Measurements from ENCODE around the gene RREB1.
A peak's percentile ranks its signal among the peaks of the same experiment; 100 is the strongest.

Gene RREB1

GRCh38 chr6:7230956-7231713, 123.4 kb downstream of the RREB1 start:
- no peak for DNase-seq

GRCh38 chr6:7232351-7232750, 124.6 kb downstream of the RREB1 start:
- no peak for DNase-seq

GRCh38 chr6:7234547-7234946, 126.8 kb downstream of the RREB1 start:
- DNase-seq: no peak

GRCh38 chr6:7235712-7236305, 128.0 kb downstream of the RREB1 start:
- no peak for DNase-seq

DNA sequence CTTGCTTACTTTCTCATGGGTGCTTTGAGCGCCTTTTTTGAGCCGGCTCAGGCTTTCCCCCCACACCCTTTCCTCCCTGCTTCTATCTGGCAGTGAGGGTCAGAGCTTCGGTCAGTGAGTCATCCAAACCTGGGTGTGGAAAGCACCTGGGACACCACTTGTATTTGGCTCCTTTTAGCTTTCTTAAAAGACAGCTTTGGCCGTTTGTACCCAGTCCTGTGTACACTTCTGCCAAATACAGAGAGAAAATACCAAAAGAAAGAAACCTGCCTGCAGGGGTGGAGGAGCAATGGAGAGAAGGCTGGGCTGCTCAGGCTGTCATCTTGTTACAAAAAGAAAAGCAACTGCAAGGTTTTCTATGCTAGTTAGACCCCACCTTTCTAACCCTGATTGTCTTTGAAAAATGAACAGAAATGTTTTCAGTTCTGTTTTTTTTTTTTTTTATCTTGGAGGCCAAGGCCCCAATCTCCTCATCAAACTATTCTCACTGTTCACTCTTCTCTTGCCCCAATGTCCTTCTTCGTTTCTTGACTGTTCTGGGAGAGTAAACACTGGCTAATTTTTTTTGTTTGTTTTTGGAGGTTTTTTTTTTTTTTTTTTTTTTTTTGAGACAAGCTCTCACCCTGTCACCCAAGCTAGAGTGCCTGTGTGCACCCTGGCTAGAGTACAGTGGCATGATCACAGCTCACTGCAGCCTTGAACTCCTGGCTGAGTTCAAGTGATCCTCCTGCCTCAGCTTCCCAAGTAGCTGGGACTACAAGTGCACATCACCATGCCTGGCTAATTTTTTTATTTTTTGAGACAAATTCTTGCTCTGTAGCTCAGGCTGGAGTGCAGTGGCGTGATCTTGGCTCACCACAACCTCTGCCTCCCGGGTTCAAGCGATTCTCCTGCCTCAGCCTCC, 128.8 kb downstream of the RREB1 start:
- no peak for DNase-seq

DNA sequence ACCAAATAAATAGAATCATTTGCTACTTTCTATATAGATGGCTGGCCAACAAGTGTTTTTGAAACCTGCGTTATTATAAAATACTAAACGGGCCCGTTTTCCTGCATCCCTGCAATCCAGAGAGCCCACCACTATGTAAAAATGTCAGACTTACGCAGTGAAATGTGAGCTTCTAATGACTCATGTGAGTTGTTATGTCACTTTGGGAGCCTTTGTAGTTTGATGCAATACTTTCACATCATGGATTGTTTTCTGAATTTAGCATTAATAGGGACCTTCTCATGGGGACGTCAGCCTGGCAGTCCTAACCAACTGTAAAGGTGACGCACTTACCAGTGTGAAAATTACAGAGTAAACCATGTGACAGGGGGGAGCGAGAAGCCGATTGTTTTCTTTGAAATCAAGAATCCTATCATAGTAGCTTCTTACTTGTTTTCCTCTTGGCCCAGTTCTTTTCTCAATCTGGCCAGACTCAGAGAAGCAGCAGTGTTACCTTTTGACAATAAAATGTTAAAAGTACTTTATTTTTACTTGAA, 130.0 kb downstream of the RREB1 start:
- DNase-seq: no peak

DNA sequence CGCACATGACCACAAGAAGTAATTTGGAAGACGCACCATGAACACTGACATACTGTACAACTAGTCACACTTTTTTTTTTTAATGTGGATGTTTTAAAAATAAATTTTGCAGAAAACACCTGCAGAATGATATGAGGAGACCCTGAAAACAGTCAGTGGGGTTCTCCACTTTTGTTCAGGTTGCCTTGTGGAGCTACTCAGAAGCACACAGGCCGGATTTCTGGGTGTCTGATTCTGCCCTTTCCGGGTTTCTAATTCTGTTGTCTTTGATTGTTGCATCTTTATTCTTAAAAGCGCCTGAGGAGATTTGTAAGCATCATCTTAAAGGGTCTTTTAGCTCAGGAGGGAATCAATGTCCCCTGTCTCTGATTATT, 130.8 kb downstream of the RREB1 start:
- DNase-seq: no peak

GRCh38 chr6:7238900-7239589, 131.3 kb downstream of the RREB1 start:
- DNase-seq: peak; percentile 71

DNA sequence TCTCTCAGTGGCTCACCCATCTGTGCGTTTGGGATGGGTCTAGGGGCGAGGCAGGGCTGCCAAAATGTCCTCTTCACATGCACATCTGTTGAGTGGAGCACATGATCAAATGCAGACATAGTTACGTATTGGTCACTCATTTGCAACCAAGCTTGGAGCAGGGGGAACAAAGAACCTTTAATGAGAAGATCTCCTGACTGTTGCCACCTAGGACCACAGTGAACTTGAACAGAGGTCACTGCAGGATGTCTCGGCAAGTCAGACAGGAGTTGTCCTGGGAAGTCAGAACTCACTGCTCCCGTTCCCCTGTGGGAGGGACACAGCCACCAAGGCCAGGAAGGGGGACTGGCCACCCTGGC, 131.8 kb downstream of the RREB1 start:
- DNase-seq: no peak

DNA sequence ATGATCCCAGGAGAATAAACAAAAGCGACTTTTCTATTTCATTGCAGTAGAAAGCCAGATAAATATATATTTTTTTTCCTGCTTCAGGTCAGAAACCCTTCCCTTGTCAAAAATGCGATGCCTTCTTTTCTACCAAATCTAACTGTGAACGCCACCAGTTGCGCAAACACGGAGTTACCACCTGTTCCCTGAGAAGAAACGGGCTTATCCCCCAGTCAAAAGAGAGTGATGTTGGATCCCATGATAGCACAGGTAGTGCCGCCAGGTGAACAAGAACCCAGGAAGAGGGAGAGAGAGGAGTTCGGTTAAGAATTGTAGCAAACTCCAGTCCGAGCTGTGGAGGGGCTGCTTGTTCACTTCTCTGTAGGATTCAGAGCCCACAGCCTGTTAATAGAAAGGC, 132.6 kb downstream of the RREB1 start:
- DNase-seq: no peak

DNA sequence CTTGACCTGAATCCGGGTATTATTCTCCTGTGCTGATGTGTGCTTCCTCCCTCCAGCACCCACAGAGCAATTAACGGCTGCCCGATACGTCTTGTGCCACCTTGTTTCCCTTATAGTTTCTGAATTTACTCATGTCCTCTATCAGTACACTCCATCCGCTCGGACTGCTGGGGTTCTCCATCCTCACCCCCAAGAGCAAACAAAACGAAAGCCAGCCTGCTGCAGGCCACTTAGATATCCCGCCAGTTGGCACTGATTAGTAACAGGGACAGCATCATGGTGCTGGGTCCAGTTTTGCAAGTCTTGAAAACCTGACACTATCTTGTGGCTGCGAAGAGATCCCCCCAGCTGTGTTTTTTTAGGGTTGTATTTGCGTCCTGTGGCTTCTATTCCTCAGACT, 133.4 kb downstream of the RREB1 start:
- no peak for DNase-seq

DNA sequence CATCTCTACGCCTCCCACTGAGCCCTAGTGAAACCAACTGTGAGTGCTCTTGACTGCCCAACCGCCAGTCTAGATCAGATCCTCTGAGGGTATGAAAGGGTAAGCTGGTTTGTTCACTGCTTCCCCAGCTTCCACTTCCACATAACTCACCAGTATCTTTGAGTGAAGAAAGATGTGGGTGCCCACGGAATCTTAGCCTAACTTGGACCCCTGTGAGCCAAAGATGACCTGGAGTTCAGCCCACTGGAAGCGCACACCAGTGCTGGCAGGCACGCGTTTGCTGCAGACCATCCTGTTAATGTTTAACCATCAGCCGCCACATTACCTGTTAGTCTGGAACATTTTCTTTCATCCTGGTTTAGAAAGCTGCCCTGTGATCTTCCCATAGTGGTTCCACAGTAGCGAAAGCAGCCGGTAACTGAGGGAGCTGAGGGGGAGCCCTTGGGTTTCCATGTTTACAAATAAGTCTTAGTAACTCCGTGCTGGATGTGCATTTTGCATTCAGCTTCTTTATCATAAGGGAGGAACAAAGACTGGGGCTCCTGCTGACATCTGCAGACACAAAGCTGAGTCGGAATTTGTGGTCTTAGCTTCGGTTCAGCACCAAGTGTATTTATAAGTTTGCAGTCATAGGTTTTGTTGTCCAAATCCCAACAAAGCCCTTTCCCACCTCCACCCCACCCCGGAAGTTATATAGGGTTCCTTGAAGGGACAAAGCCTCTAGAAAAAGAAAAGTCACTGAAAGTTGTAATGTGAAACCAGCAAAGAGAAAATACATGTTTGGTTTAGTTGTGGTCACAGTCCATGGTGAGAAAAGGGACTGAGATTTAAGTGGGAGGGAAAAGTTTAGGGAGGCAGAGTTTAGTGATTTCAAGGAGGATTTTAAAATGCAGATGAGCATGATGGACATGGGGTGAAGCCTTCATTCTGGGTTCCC, 134.2 kb downstream of the RREB1 start:
- DNase-seq: no peak

GRCh38 chr6:7242835-7243178, 135.0 kb downstream of the RREB1 start:
- DNase-seq: no peak

GRCh38 chr6:7243179-7243981, 135.6 kb downstream of the RREB1 start:
- DNase-seq: no peak

GRCh38 chr6:7245668-7246393, 138.1 kb downstream of the RREB1 start:
- no peak for DNase-seq

DNA sequence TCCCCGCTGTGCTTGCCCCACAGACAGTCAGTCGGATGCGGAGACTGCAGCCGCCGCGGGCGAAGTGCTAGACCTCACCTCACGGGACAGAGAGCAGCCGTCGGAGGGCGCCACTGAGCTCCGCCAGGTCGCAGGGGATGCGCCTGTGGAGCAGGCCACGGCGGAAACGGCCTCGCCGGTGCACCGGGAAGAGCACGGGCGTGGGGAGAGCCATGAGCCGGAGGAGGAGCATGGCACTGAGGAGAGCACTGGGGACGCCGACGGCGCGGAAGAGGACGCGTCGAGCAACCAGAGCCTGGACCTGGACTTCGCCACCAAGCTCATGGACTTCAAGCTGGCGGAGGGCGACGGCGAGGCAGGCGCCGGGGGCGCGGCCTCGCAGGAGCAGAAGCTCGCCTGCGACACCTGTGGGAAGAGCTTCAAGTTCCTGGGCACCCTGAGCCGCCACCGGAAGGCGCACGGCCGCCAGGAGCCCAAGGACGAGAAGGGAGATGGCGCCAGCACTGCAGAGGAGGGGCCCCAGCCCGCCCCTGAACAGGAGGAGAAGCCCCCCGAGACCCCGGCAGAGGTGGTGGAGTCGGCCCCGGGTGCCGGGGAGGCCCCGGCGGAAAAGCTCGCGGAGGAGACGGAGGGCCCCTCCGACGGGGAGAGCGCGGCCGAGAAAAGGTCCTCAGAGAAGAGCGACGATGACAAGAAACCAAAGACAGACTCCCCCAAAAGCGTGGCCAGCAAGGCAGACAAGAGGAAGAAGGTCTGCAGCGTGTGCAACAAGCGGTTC, 138.8 kb downstream of the RREB1 start:
- no peak for DNase-seq

DNA sequence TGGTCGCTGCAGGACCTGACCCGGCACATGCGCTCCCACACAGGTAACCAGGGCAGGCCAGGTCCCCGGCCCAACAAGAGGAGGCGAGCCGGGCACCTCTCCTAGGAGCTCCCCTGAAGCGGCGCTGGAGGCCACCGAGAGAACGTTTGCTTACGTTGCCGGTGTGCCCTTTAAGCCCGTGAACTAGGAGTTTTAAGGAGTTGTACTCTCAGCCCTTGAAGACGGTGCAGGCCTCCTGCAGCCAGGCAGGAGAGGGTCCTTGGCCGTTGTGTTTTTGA, 139.4 kb downstream of the RREB1 start:
- no peak for DNase-seq

- DNase-seq: no peak
Observed at GRCh38 chr6:7247828-7248227, 140.1 kb downstream of the RREB1 start.

- DNase-seq: no peak
Observed at GRCh38 chr6:7249391-7249790, 141.6 kb downstream of the RREB1 start.
